ENCODE measurements around the gene GPRC5A. TPM values are rescaled to one million over a fixed set of nuclear protein-coding genes. Genes with fewer than 3 reads are reported as not detected.
A peak's percentile ranks its signal among the peaks of the same experiment; 100 is the strongest.

GPRC5A gene, protein sequence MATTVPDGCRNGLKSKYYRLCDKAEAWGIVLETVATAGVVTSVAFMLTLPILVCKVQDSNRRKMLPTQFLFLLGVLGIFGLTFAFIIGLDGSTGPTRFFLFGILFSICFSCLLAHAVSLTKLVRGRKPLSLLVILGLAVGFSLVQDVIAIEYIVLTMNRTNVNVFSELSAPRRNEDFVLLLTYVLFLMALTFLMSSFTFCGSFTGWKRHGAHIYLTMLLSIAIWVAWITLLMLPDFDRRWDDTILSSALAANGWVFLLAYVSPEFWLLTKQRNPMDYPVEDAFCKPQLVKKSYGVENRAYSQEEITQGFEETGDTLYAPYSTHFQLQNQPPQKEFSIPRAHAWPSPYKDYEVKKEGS
- total RNA-seq (2016; rRNA removed; fragmentation: Illumina TruSeq; extraction: Trizol) = 0.24 and 0.27 TPM in 2 replicates
- total RNA-seq (2016; cell fraction: cytosol; rRNA removed; fragmentation: Illumina TruSeq; extraction: Trizol; ENCODE audit: low read depth) = 0.18 TPM in 1 of 2 replicates, not detected in the other
- 0.18 and 0.80 TPM in 2 replicates for total RNA-seq (2016; cell fraction: insoluble cytoplasmic fraction; rRNA removed; fragmentation: Illumina TruSeq; extraction: Trizol)
- total RNA-seq (2016; cell fraction: membrane; rRNA removed; fragmentation: Illumina TruSeq; extraction: Trizol) = 0.06 and 0.07 TPM in 2 replicates
- 0.63 and 1.0 TPM in 2 replicates for total RNA-seq (2016; cell fraction: nucleus; rRNA removed; fragmentation: Illumina TruSeq; extraction: Trizol)
- 3.0 and 3.3 TPM in 2 replicates for polyA plus RNA-seq (2011; rRNA removed)
- polyA plus RNA-seq (2011; cell fraction: cytosol; rRNA removed) = 3.3 TPM in 2 replicates
- 1.1 and 1.2 TPM in 2 replicates for polyA plus RNA-seq (2011; cell fraction: nucleus; rRNA removed)
- 0.38 and 0.91 TPM in 2 replicates for polyA plus RNA-seq (2012)
- 0.05 and 0.16 TPM in 2 replicates for polyA plus RNA-seq (2016; cell fraction: cytosol; fragmentation: Illumina TruSeq; extraction: Trizol; ENCODE audit: low read depth)
- 0.49 and 0.73 TPM in 2 replicates for polyA plus RNA-seq (2016; cell fraction: insoluble cytoplasmic fraction; fragmentation: Illumina TruSeq; extraction: Trizol; ENCODE audit: low read depth)
- polyA plus RNA-seq (2016; cell fraction: membrane; fragmentation: Illumina TruSeq; extraction: Trizol; ENCODE audit: low read depth) = 0.24 and 0.27 TPM in 2 replicates
- 1.00 and 1.3 TPM in 2 replicates for polyA plus RNA-seq (2016; cell fraction: nucleus; fragmentation: Illumina TruSeq; extraction: Trizol; ENCODE audit: insufficient read depth, low read depth)
- 20.8 and 1,453 TPM in 2 replicates for polyA minus RNA-seq (2011; rRNA and poly(A)+ RNA removed; ENCODE audit: low replicate concordance)
- polyA minus RNA-seq (2011; cell fraction: cytosol; rRNA and poly(A)+ RNA removed) = 2.6 and 2.8 TPM in 2 replicates
- 1.1 and 1.4 TPM in 2 replicates for polyA minus RNA-seq (2011; cell fraction: nucleus; rRNA and poly(A)+ RNA removed)
- percentile 32 among the genes with signal in this experiment for Bru-seq, nascent RNA
- percentile 43 among the genes with signal in this experiment for BruChase-seq, experiment 1, labeled RNA remaining after a 6-hour chase
- BruChase-seq, experiment 2, labeled RNA remaining after a 2-hour chase = percentile 39 among the genes with signal in this experiment
- long read RNA-seq, experiment 1, full-length matches to known transcripts = 2 of 2 reads
- long read RNA-seq, experiment 1, partial matches to known transcripts = 0 of 2 reads
- long read RNA-seq, experiment 1, other reads (novel, unspliced or antisense) = 0 of 2 reads
- long read RNA-seq, experiment 2, full-length matches to known transcripts = 2 of 6 reads
- long read RNA-seq, experiment 2, partial matches to known transcripts = 2 of 6 reads
- long read RNA-seq, experiment 2, other reads (novel, unspliced or antisense) = 2 of 6 reads

DNA sequence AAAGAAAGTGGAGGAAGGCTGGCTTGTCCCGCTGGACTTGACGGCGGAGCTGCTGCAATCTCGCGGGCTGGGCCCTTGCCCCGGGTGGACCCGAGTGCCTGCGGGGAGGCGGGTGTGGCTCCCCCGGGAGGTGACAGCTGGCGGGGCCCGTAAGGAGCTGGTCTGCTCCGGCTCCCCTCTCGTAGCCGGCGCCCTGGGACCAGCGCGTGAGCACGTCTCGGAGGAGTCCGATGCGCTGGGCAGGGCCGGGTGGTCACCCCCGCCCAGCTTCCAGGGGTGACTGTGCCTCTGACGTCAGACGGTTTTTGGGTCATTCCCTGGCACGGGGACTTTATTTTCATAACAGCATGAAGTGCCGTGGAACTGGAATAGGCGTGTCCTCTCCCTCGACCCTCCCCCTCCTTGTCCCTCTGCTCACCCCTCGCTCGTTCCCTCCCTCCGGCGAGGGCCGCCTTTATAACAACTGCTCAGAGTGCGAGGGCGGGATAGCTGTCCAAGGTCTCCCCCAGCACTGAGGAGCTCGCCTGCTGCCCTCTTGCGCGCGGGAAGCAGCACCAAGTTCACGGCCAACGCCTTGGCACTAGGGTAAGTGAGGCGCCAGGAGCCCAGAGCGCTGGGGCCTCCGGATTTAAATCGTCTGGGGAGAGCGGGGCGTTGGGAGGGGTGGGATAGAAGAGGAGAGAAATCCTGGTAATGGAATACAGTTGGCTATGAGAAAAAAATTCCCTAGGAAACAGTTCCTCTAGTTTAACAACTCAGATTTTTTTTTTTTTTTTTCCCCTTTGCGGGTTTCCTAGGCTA lies at the start of gene GPRC5A:
Gene GPRC5A, plus strand, starts transcription at position 483 of the 801 bp plus-strand sequence. CDS start 16,688 bp downstream, outside the sequence.
- ATAC-seq (peak; percentile 68), DNase-seq (ENCODE audit: low spot score) (no peak), FAIRE-seq (no peak)
- Histone ChIP-seq H3K4me2 (ENCODE audit: low read depth, low read length) (peak within 1 kb of the TSS; percentile 97), H3K4me1 (ENCODE audit: insufficient read depth, low read length) (peaks cover 19% of the 10 kb centered on the region; the same call in 1 of the 2 replicates), H3K36me3 (replicated peaks in 1 of 2; ENCODE audit: control insufficient read depth in 1 of 2, insufficient read depth in 2 of 2, low read length in 2 of 2) (no peaks in the 10 kb centered on the region), H3K27me3 (ENCODE audit: control insufficient read depth in 1 of 2, insufficient read depth in 2 of 2, low read length in 2 of 2) (peaks cover 6 to 55% of the 10 kb centered on the region in 2 experiments; a peak in 4 of 5 replicates), H3K9me3 (ENCODE audit: low read length) (no peaks in the 10 kb centered on the region), H3K27ac (ENCODE audit: extremely low read length, insufficient read depth, low read length) (no peak within 1 kb of the TSS), H3K79me2 (ENCODE audit: insufficient read depth, low read length) (no peaks in the 10 kb centered on the region), H3K9ac (ENCODE audit: insufficient read depth, low read depth, low read length) (no peak within 1 kb of the TSS), H4K20me1 (ENCODE audit: insufficient read depth, low read length) (no peaks in the 10 kb centered on the region), H3K4me3 (replicated peaks in 1 of 3; ENCODE audit: insufficient read depth in 1 of 3, low read depth in 2 of 3, low read length in 3 of 3) (peak within 1 kb of the TSS; percentile 48 to 71 (median 52)), H2AFZ (ENCODE audit: low read length) (no peak within 1 kb of the TSS)
- ChIA-PET CTCF (ENCODE audit: low intra/inter-chr PET ratio, low total read pairs) (no interaction called here), POLR2A (no interaction called here)
- BruUV-seq (replicated peaks) = no TSS peak
- in situ Hi-C loops (cut with HindIII; ENCODE audit: extremely low pct_ligation_motif_present, low pct_unique_long_range_greater_than_20kb) = no loop called here
- intact Hi-C loops (cut with micrococcal nuclease; ENCODE audit: unreplicated experiment) = loop anchor here (5.0 kb wide), 2 partner anchors 54 to 1674 kb away; no protein-coding TSS in a partner anchor
- WGBS (ENCODE audit: low lambda C conversion rate) = 1% methylated on average over 32 of the region's 50 CpGs
- TF ChIP-seq GFI1 (CRISPR knock-in tag; IDR thresholded peaks at IDR 0.05; ENCODE audit: borderline replicate concordance) (no peak), BHLHE40 (IDR thresholded peaks at IDR 0.05; ENCODE audit: low read length) (no peak), ZNF33A (CRISPR knock-in tag; IDR thresholded peaks at IDR 0.05; ENCODE audit: borderline replicate concordance) (no peak), HNRNPLL (IDR thresholded peaks at IDR 0.05; ENCODE audit: low read depth, low read length, poor library complexity, severe bottlenecking) (peak; percentile 42), RXRA (CRISPR knock-in tag; IDR thresholded peaks at IDR 0.05) (peak; percentile 13; the same call in 1 of the 2 replicates), ZNF782 (CRISPR knock-in tag; IDR thresholded peaks at IDR 0.05; ENCODE audit: borderline replicate concordance) (0 out of 2 replicates have a peak, but pooled peaks have one; percentile 65), TBL1XR1 (IDR thresholded peaks at IDR 0.05; ENCODE audit: borderline replicate concordance, low read length, partially characterized antibody) (no peak), MBNL3 (CRISPR knock-in tag; conservative IDR thresholded peaks at IDR 0.05) (no peak), RARA (CRISPR knock-in tag; IDR thresholded peaks at IDR 0.05) (peak; percentile 38; the same call in 1 of the 2 replicates), FOXC1 (CRISPR knock-in tag; IDR thresholded peaks at IDR 0.05; ENCODE audit: borderline replicate concordance) (0 out of 2 replicates have a peak, but pooled peaks have one; percentile 2)
- TF ChIP-seq, protein P1, sequence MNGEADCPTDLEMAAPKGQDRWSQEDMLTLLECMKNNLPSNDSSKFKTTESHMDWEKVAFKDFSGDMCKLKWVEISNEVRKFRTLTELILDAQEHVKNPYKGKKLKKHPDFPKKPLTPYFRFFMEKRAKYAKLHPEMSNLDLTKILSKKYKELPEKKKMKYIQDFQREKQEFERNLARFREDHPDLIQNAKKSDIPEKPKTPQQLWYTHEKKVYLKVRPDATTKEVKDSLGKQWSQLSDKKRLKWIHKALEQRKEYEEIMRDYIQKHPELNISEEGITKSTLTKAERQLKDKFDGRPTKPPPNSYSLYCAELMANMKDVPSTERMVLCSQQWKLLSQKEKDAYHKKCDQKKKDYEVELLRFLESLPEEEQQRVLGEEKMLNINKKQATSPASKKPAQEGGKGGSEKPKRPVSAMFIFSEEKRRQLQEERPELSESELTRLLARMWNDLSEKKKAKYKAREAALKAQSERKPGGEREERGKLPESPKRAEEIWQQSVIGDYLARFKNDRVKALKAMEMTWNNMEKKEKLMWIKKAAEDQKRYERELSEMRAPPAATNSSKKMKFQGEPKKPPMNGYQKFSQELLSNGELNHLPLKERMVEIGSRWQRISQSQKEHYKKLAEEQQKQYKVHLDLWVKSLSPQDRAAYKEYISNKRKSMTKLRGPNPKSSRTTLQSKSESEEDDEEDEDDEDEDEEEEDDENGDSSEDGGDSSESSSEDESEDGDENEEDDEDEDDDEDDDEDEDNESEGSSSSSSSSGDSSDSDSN (CRISPR knock-in tag; IDR thresholded peaks at IDR 0.05) = peak; percentile 60
- TF ChIP-seq, protein P2, sequence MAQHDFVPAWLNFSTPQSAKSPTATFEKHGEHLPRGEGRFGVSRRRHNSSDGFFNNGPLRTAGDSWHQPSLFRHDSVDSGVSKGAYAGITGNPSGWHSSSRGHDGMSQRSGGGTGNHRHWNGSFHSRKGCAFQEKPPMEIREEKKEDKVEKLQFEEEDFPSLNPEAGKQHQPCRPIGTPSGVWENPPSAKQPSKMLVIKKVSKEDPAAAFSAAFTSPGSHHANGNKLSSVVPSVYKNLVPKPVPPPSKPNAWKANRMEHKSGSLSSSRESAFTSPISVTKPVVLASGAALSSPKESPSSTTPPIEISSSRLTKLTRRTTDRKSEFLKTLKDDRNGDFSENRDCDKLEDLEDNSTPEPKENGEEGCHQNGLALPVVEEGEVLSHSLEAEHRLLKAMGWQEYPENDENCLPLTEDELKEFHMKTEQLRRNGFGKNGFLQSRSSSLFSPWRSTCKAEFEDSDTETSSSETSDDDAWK (CRISPR knock-in tag; IDR thresholded peaks at IDR 0.05) = no peak
